Caco-2 (cell line): ENCODE measurements around the gene KCNH5. TPM values are rescaled to one million over a fixed set of nuclear protein-coding genes. Genes with fewer than 3 reads are reported as not detected.

Source experiments
- BruUV-seq: library from RNA; stranded (reverse); fragments of 400-500 nt; replicated peaks from 2 replicates; lab custom pipeline; 2021; lab: Mats Ljungman, UMichigan
- CTCF ChIA-PET: fragments of 300-600 bp; sonication (Branson Sonifier 250); formaldehyde crosslinking; loops from one replicate; lab custom pipeline; 2022; ENCODE audit warnings: antibody characterized with exemption; lab: Charles Lee
- POLR2A ChIA-PET: fragments of 300-600 bp; sonication (Branson Sonifier 250); formaldehyde crosslinking; loops from one replicate; lab custom pipeline; 2022; ENCODE audit warnings: antibody characterized with exemption; lab: Charles Lee
- DNase-seq, 2 experiments: peaks; one replicate each; pipeline versions ENCODE4 v3.0.0 to v3.0.0-alpha.2; 2020 to 2022
- H3K27me3 ChIP-seq: replicated peaks from 2 replicates; pipeline ENCODE4 v1.6.0; 2011; ENCODE audit warnings: low read length; ENCODE audit not compliant: control insufficient read depth, insufficient read depth
- H3K36me3 ChIP-seq: 2 replicates; pipeline ENCODE4 v1.5.1; 2011; ENCODE audit warnings: low read length; ENCODE audit not compliant: control insufficient read depth, insufficient read depth
- H3K4me1 ChIP-seq: fragments of 250-450 bp; sonication (Bioruptor Pico); 2 replicates; pipeline ENCODE4 v1.5.1; 2020; ENCODE audit warnings: mild to moderate bottlenecking
- H3K4me3 ChIP-seq: 2 replicates; pipeline ENCODE4 v1.5.1; 2011; ENCODE audit warnings: low read depth, mild to moderate bottlenecking, control low read depth, low read length
- H3K9me3 ChIP-seq: fragments of 250-450 bp; sonication (Bioruptor Pico); 2 replicates; pipeline ENCODE4 v1.5.1; 2020; ENCODE audit warnings: mild to moderate bottlenecking, moderate library complexity
- H3K27ac Mint-ChIP-seq: one replicate; pipeline ENCODE4 v1.8.0; 2022; ENCODE audit warnings: mixed read lengths; ENCODE audit not compliant: unreplicated experiment
- H3K27me3 Mint-ChIP-seq: one replicate; pipeline ENCODE4 v1.8.0; 2022; ENCODE audit warnings: mixed read lengths; ENCODE audit not compliant: insufficient read depth, unreplicated experiment
- H3K36me3 Mint-ChIP-seq: one replicate; pipeline ENCODE4 v1.8.0; 2022; ENCODE audit warnings: mild to moderate bottlenecking, mixed read lengths; ENCODE audit not compliant: insufficient read depth, unreplicated experiment
- H3K4me1 Mint-ChIP-seq: one replicate; pipeline ENCODE4 v1.8.0; 2022; ENCODE audit warnings: low read depth, mixed read lengths; ENCODE audit not compliant: unreplicated experiment
- H3K4me3 Mint-ChIP-seq: one replicate; pipeline ENCODE4 v1.8.0; 2022; ENCODE audit warnings: mild to moderate bottlenecking, moderate library complexity, mixed read lengths; ENCODE audit not compliant: unreplicated experiment
- H3K9me3 Mint-ChIP-seq: one replicate; pipeline ENCODE4 v1.8.0; 2022; ENCODE audit warnings: mixed read lengths; ENCODE audit not compliant: unreplicated experiment
- intact Hi-C: fragments of 100-400 bp; cut with micrococcal nuclease; formaldehyde crosslinking; loops from one replicate; pipeline ENCODE4 v1.10.0; 2022; ENCODE audit not compliant: unreplicated experiment
- total RNA-seq: library from RNA; stranded (reverse); gene quantifications from 2 replicates; pipeline ENCODE4 v1.2.3, GENCODE V29; 2022
- TF ChIP-seq, protein P1 (sequence below), 2 experiments: fragments of 200-600 bp in 1 of 2; IDR thresholded peaks; 1 replicate in 1 of 2; 2 replicates in 1 of 2; pipeline versions ENCODE4 v1.5.1 to v1.8.0; 2011 to 2022; ENCODE audit warnings: antibody characterized with exemption in 1 of 2, control low read depth in 1 of 2, inconsistent platforms in 1 of 2, low read depth in 1 of 2, low read length in 1 of 2, mild to moderate bottlenecking in 1 of 2, moderate library complexity in 1 of 2; ENCODE audit not compliant: insufficient read depth in 1 of 2, severe bottlenecking in 1 of 2, unreplicated experiment in 1 of 2

Gene KCNH5
- total RNA-seq, 1 experiment from 2014 or later, result not detected

GRCh38 chr14:63012171-63012570 lies 33.1 kb downstream of the KCNH5 start:
- H3K27me3 ChIP-seq, result no peaks in the 10 kb centered on the region
- H3K9me3 Mint-ChIP-seq, result no peaks in the 10 kb centered on the region
- DNase-seq, result no peak

GRCh38 chr14:63011623-63012022 lies 33.6 kb downstream of the KCNH5 start:
- ChIA-PET POLR2A (no interaction called here), CTCF (no interaction called here)
- H3K9me3 Mint-ChIP-seq, result no peaks in the 10 kb centered on the region
- H3K4me3 ChIP-seq, result no peak overlapping the region
- no peak overlapping the region for H3K4me3 Mint-ChIP-seq
- no peaks in the 10 kb centered on the region for H3K27me3 Mint-ChIP-seq
- no peaks in the 10 kb centered on the region for H3K9me3 ChIP-seq
- no peaks in the 10 kb centered on the region for H3K36me3 ChIP-seq
- intact Hi-C loops, result no loop called here
- H3K36me3 Mint-ChIP-seq, result no peaks in the 10 kb centered on the region
- no peaks in the 10 kb centered on the region for H3K27me3 ChIP-seq
- H3K27ac Mint-ChIP-seq, result no peak overlapping the region
- H3K4me1 Mint-ChIP-seq, result no peaks in the 10 kb centered on the region
- BruUV-seq, result no TSS peak
- H3K4me1 ChIP-seq, result no peaks in the 10 kb centered on the region; the same call in 1 of the 2 replicates
- no peak for DNase-seq
- TF ChIP-seq, protein P1, sequence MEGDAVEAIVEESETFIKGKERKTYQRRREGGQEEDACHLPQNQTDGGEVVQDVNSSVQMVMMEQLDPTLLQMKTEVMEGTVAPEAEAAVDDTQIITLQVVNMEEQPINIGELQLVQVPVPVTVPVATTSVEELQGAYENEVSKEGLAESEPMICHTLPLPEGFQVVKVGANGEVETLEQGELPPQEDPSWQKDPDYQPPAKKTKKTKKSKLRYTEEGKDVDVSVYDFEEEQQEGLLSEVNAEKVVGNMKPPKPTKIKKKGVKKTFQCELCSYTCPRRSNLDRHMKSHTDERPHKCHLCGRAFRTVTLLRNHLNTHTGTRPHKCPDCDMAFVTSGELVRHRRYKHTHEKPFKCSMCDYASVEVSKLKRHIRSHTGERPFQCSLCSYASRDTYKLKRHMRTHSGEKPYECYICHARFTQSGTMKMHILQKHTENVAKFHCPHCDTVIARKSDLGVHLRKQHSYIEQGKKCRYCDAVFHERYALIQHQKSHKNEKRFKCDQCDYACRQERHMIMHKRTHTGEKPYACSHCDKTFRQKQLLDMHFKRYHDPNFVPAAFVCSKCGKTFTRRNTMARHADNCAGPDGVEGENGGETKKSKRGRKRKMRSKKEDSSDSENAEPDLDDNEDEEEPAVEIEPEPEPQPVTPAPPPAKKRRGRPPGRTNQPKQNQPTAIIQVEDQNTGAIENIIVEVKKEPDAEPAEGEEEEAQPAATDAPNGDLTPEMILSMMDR (IDR thresholded peaks at IDR 0.05; ENCODE audit: insufficient read depth in 1 of 2, low read depth in 1 of 2, low read length in 1 of 2, severe bottlenecking in 1 of 2, unreplicated experiment in 1 of 2), result no peak

More at GRCh38 chr14:63012171-63012570, 33.1 kb downstream of the KCNH5 start:
- H3K9me3 ChIP-seq, result no peaks in the 10 kb centered on the region
- intact Hi-C loops, result no loop called here
- no peaks in the 10 kb centered on the region for H3K36me3 ChIP-seq
- Mint-ChIP-seq H3K27ac (no peak overlapping the region), H3K4me1 (no peaks in the 10 kb centered on the region), H3K27me3 (no peaks in the 10 kb centered on the region), H3K36me3 (no peaks in the 10 kb centered on the region), H3K4me3 (no peak overlapping the region)
- no peak overlapping the region for H3K4me3 ChIP-seq
- ChIA-PET POLR2A (no interaction called here), CTCF (no interaction called here)
- TF ChIP-seq, protein P1 (IDR thresholded peaks at IDR 0.05; ENCODE audit: insufficient read depth in 1 of 2, low read depth in 1 of 2, low read length in 1 of 2, severe bottlenecking in 1 of 2, unreplicated experiment in 1 of 2), result no peak
- no TSS peak for BruUV-seq
- no peaks in the 10 kb centered on the region; the same call in 1 of the 2 replicates for H3K4me1 ChIP-seq

DNA sequence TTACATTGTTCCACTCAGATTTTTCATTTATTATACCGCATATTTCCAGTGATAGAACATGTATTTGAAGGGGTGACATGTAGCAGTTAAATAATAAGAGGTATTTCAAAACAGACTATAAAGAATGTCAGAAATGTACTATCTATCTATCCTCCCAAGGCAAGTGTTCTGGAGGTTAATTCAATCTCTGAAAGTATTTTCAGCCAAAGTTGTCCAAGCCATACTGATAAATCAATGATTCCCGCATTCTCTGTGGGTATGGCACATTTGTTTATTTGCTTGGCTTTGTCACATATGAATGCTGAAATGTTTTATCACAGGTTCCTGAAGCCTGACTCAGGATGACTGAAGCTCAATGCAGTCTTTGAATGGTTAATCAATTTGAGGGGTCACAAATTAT lies 35.8 kb downstream of the KCNH5 start:
- no peaks in the 10 kb centered on the region for H3K27me3 ChIP-seq
- DNase-seq, result no peak
- H3K36me3 Mint-ChIP-seq, result no peaks in the 10 kb centered on the region
- CTCF ChIA-PET, result no interaction called here
- H3K4me3 Mint-ChIP-seq, result no peak overlapping the region
- no peak overlapping the region for H3K27ac Mint-ChIP-seq
- no peak overlapping the region for H3K4me3 ChIP-seq
- TF ChIP-seq, protein P1 (IDR thresholded peaks at IDR 0.05; ENCODE audit: insufficient read depth in 1 of 2, low read depth in 1 of 2, low read length in 1 of 2, severe bottlenecking in 1 of 2, unreplicated experiment in 1 of 2), result no peak
- no peaks in the 10 kb centered on the region; the same call in 1 of the 2 replicates for H3K4me1 ChIP-seq
- H3K9me3 Mint-ChIP-seq, result no peaks in the 10 kb centered on the region
- H3K9me3 ChIP-seq, result no peaks in the 10 kb centered on the region
- no peaks in the 10 kb centered on the region for H3K27me3 Mint-ChIP-seq
- intact Hi-C loops, result no loop called here
- H3K36me3 ChIP-seq, result no peaks in the 10 kb centered on the region
- POLR2A ChIA-PET, result no interaction called here
- BruUV-seq, result no TSS peak
- no peaks in the 10 kb centered on the region for H3K4me1 Mint-ChIP-seq
